HUES48 (cell line): ENCODE results near the gene PCLO.

ENCODE experiments used
- H3K27ac ChIP-seq: one replicate; pipeline ENCODE4 v1.7.0; 2013; ENCODE audit warnings: low read depth, low read length, inconsistent platforms
- H3K27me3 ChIP-seq: 2 replicates; pipeline ENCODE4 v1.6.1; 2013; ENCODE audit warnings: mild to moderate bottlenecking, low read length; ENCODE audit not compliant: control insufficient read depth, insufficient read depth
- H3K36me3 ChIP-seq: 2 replicates; pipeline ENCODE4 v1.6.1; 2013; ENCODE audit warnings: low read length; ENCODE audit not compliant: control insufficient read depth, insufficient read depth
- H3K4me1 ChIP-seq: 2 replicates; pipeline ENCODE4 v1.6.1; 2013; ENCODE audit warnings: mild to moderate bottlenecking, low read length; ENCODE audit not compliant: control insufficient read depth, insufficient read depth
- H3K4me3 ChIP-seq: 2 replicates; pipeline ENCODE4 v1.5.1; 2013; ENCODE audit warnings: mild to moderate bottlenecking, low read depth, low read length
- H3K9ac ChIP-seq: 2 replicates; pipeline ENCODE4 v1.6.1; 2013; ENCODE audit warnings: mild to moderate bottlenecking, low read depth, low read length, moderate library complexity
- H3K9me3 ChIP-seq: 2 replicates; pipeline ENCODE4 v1.6.1; 2013; ENCODE audit warnings: low read length; ENCODE audit not compliant: control insufficient read depth, insufficient read depth

The PCLO gene

DNA sequence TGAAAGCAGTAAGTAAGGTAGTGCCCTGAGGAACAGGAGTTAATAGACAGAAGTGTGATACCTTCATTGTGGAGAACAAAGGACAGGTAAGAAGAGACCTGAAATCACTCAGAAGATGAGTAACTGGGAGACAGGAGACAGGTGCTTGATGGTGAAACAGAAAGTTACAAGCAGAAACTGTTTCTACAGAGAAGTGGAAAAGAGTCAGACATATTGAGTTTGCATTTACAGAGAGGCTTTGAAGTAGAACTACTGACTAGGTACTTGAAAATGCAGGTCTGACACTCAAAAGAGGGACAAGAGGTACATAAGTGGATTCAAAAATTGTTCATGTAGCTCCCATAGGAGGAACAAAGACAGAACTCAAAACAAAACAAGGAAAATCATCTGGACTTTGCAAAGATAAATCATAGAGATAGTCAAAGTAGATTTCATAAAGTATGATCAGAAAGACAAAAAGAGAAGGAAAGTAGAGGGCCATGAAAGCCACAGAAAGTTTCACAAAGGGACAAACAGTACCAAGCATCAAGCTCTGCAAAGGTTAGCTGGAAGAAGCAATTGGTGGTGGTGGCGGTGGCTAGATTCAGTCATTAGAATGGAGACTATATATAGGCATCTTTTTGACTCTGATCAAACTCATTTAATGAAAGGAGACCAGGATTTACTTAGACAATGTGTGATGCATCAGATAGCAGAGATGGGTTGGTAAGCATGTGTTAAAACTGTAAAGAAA is 198.4 kb downstream of the PCLO start:
- Histone ChIP-seq H3K9ac (no peak overlapping the region), H3K27ac (no peak overlapping the region), H3K36me3 (no peaks in the 10 kb centered on the region)

DNA sequence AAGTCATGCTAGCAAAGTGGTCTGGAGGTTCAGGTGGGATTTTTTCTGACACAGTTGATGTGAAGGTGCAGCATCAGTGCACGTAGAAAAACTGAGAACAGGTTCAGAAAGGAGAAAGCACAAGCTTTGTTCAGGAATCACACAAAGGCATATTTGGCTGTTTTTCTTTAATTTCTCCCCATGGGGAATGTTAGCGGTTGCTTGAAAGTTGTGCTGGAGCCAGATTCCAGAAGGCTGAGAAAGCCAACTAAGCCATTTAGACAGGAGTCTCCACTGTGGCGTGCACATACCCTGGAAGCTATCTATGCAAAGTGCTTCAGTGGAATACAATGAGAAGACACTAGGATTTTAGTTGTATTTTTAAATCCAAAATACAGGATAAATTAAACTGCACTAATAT is 201.4 kb downstream of the PCLO start:
- H3K27me3 ChIP-seq, result no peaks in the 10 kb centered on the region
- no peaks in the 10 kb centered on the region for H3K4me1 ChIP-seq
- H3K9me3 ChIP-seq, result no peaks in the 10 kb centered on the region
- no peak overlapping the region for H3K27ac ChIP-seq
- H3K36me3 ChIP-seq, result no peaks in the 10 kb centered on the region
- H3K9ac ChIP-seq, result no peak overlapping the region
- no peak overlapping the region for H3K4me3 ChIP-seq

More for the DNA sequence above, 198.4 kb downstream of the PCLO start:
- Histone ChIP-seq H3K4me3 (no peak overlapping the region), H3K9me3 (no peaks in the 10 kb centered on the region), H3K4me1 (no peaks in the 10 kb centered on the region), H3K27me3 (no peaks in the 10 kb centered on the region)

DNA sequence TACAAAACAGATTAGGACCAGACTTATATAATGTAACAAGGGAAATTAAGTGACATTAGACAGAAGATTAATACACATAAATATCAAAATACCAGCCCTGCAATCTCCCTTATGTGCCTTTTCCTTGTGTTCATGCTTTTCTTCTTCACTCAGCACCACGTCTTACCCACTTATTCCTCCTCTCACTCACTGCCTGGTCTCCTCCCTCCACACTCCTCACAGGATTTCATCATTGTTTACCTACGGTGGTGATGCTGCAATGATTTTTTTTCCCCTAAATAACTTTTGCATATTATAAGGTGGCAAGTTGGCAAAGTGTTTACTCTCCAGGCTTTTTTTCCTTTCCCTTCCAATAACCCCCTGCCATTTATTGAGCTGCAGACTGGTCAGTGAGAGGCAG is 203.2 kb downstream of the PCLO start:
- Histone ChIP-seq H3K4me3 (no peak overlapping the region), H3K27me3 (no peaks in the 10 kb centered on the region), H3K27ac (no peak overlapping the region), H3K9me3 (no peaks in the 10 kb centered on the region), H3K9ac (no peak overlapping the region), H3K4me1 (no peaks in the 10 kb centered on the region), H3K36me3 (no peaks in the 10 kb centered on the region)

DNA sequence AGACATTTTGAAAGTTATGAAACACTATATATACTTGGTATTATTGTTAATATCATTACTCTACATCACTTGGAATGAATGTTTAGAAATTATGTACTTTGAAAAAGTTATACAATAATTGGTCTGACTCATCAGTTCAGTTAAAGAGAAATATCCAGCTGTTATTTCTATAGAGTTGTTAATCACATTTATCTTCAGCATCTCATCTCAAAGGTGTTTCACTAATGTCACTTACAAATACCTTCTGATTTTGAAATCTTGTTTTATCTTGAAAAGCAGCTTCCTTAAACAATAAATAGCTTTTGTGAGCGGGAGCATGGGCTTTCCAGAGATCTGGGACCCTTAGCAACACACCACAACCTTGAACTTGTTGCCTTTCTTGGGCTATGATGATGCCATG is 205.2 kb downstream of the PCLO start:
- H3K27ac ChIP-seq, result no peak overlapping the region
- H3K27me3 ChIP-seq, result no peaks in the 10 kb centered on the region
- no peak overlapping the region for H3K9ac ChIP-seq
- H3K9me3 ChIP-seq, result no peaks in the 10 kb centered on the region
- H3K4me1 ChIP-seq, result no peaks in the 10 kb centered on the region
- no peak overlapping the region for H3K4me3 ChIP-seq
- no peaks in the 10 kb centered on the region for H3K36me3 ChIP-seq

DNA sequence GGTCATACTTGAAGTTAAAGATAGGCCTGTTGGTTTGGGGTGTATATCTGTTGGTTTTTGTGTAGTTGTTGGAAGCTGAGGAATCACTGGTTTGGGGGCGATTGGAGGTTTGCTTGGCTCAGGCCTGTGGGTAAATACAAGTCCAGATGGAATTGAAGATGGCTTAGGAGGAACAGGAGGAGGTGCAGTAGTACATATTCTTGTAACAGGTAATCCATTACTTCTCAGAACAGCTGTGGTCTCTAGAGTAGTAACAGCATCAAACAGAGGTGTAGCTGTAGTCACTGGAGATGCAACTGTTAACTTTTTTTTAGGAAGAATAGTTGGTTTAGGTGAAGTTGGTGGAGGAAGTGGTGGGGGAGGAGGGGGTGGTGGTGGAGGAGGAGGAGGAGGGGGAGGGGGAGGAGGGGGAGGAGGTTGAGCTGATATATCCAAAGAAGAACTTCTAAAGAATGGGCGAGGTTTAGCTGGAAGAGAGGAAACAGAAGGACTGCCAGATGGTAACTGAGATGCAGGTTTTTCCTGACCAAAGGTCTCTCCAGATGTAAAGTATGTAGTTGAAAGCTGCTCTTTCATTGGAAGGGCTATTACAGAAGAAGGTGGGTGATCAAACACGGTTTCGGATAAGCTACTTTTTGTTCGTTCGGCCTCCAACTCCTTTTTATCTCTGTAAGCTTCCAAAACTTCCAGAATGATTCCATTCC is 209.2 kb downstream of the PCLO start:
- Histone ChIP-seq H3K27ac (no peak overlapping the region), H3K4me3 (no peak overlapping the region), H3K9ac (no peak overlapping the region), H3K36me3 (no peaks in the 10 kb centered on the region), H3K9me3 (no peaks in the 10 kb centered on the region), H3K4me1 (no peaks in the 10 kb centered on the region), H3K27me3 (no peaks in the 10 kb centered on the region)

DNA sequence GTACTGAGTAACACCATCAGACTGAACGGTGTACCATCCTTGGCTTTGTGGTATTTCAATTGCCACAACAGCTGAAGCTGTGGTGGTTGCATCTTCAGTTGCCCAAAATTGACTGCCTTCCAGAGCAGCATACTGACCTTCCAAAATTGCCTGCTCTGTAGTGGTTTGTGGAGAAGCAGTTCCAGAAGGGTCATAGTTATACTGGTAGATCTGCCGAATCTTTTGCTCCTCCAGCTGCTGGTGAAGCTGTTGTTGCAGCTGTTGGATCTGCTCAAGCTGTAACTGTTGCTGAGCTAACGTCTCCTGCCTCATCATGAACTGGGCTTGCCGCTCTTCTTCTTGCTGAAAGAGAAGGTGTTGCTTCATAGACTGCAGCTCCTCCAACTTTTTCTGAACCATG is 212.2 kb downstream of the PCLO start:
- no peak overlapping the region for H3K27ac ChIP-seq
- no peaks in the 10 kb centered on the region for H3K36me3 ChIP-seq

DNA sequence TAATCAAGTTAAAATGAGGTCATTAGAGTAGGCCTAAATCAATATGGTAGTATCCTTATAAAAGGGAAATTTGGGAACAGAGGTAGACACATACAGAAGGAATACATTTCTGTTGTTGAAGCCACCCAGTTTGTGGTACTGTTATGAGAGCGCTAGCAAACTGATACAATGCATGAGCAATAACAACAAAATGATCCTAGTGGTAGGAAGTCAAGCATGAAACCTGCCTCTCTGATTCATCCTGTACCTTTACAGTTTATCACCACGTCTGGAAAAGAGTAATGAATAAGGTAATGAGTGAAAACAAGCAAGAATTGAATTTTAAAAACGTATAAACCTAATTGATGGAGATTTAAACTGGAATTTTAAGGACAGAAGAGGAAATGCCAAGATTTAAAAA is 217.2 kb downstream of the PCLO start:
- no peaks in the 10 kb centered on the region for H3K27me3 ChIP-seq
- H3K27ac ChIP-seq, result no peak overlapping the region
- no peak overlapping the region for H3K9ac ChIP-seq
- H3K4me1 ChIP-seq, result no peaks in the 10 kb centered on the region
- no peak overlapping the region for H3K4me3 ChIP-seq
- H3K36me3 ChIP-seq, result no peaks in the 10 kb centered on the region
- no peaks in the 10 kb centered on the region for H3K9me3 ChIP-seq

More for the DNA sequence above, 212.2 kb downstream of the PCLO start:
- H3K9ac ChIP-seq, result no peak overlapping the region
- no peaks in the 10 kb centered on the region for H3K27me3 ChIP-seq
- H3K4me3 ChIP-seq, result no peak overlapping the region
- no peaks in the 10 kb centered on the region for H3K4me1 ChIP-seq
- no peaks in the 10 kb centered on the region for H3K9me3 ChIP-seq

DNA sequence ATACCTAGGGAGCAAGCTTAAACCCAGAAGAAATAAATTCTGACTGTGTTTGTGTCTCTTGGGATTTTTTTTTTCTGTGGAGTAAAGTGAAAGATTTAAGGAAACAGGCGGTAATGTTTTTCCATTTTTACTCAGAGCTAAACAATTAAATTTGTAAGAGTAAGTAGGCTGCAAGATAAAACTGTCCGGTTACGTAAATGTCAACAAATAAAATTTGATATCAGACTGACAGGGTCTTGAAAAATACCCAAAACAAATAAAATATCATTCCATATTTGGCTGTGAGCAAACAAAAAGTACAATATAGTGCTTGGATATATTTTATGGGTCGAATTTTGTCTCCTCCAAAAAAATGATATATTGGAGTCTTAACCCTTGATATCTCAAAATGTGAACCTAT is 217.6 kb downstream of the PCLO start:
- Histone ChIP-seq H3K27ac (no peak overlapping the region), H3K4me1 (no peaks in the 10 kb centered on the region), H3K27me3 (no peaks in the 10 kb centered on the region), H3K4me3 (no peak overlapping the region), H3K9ac (no peak overlapping the region), H3K9me3 (no peaks in the 10 kb centered on the region), H3K36me3 (no peaks in the 10 kb centered on the region)

DNA sequence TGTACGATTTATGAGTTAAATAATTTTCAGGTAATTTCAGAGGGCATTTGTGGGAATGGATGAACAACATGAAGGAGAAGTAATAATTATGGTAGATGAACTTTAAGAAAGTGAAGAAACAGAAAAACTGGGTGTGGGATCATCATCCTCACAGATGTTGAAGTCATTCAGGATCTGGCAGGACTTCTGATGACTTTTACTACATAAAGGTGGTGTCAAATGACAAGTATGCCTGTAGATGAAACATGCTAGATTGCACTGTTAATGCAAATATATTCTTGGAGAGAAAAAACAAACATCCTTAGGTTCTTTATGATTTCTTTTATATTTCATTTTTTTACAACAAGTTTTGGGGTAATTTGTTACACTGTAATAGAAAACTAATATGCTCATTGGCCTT is 230.2 kb downstream of the PCLO start:
- Histone ChIP-seq H3K27me3 (no peaks in the 10 kb centered on the region), H3K4me3 (no peak overlapping the region), H3K4me1 (no peaks in the 10 kb centered on the region), H3K27ac (no peak overlapping the region), H3K36me3 (no peaks in the 10 kb centered on the region), H3K9me3 (no peaks in the 10 kb centered on the region), H3K9ac (no peak overlapping the region)

DNA sequence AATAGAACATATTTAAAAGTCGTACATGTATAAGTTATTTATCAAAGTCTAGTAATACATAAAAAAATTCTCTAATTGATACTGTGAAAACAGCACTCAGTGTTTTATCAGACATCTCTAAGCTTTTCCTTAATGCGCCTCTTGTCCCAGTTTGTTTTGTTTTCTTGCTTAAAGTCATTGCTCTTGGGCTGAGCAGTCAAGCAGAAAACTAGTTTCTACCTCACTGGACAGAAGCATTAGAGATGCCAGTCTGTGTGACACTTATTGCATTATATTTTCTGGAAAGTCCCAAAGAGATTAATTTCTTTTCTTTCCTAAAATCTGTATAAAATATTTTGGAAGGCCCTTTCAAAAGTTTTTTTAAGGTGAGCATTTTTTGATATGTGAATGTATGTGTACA is 236.2 kb downstream of the PCLO start:
- Histone ChIP-seq H3K4me3 (no peak overlapping the region), H3K27me3 (no peaks in the 10 kb centered on the region), H3K9me3 (no peaks in the 10 kb centered on the region), H3K9ac (no peak overlapping the region), H3K36me3 (no peaks in the 10 kb centered on the region), H3K27ac (no peak overlapping the region), H3K4me1 (no peaks in the 10 kb centered on the region)

DNA sequence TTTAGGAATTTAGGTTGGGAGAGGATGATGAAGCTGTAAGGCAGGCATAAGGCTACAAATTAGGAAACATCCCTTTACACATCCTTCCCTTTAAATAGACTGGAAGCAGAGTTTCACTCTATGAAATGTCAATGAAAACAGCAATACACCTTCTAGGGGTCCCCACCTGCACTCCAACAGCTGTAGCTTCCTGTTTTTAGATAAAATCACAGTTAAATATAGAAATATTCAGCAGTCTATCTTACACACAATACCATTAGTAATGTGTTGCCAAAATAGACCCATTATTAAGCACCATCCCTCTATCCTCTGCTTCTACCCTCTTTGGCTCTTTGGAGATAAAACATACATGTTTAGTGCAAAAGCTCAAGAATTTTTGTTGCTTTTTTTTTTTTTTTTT is 237.4 kb downstream of the PCLO start:
- no peaks in the 10 kb centered on the region for H3K4me1 ChIP-seq
- H3K27me3 ChIP-seq, result no peaks in the 10 kb centered on the region
- H3K9me3 ChIP-seq, result no peaks in the 10 kb centered on the region
- H3K36me3 ChIP-seq, result no peaks in the 10 kb centered on the region
- no peak overlapping the region for H3K9ac ChIP-seq
- H3K27ac ChIP-seq, result no peak overlapping the region
- H3K4me3 ChIP-seq, result no peak overlapping the region
